Ishikawa (cell line): ENCODE measurements around the gene ZRANB3.

Experiments used
- CREB1 ChIP-seq: IDR thresholded peaks from 2 replicates; pipeline ENCODE4 v1.6.1; 2012; ENCODE audit warnings: low read depth
- EP300 ChIP-seq: IDR thresholded peaks from 2 replicates; pipeline ENCODE4 v1.6.1; 2012; ENCODE audit warnings: borderline replicate concordance
- MAX ChIP-seq: IDR thresholded peaks from 2 replicates; pipeline ENCODE4 v1.6.1; 2012
- RAD21 ChIP-seq: IDR thresholded peaks from 2 replicates; pipeline ENCODE4 v1.6.1; 2012; ENCODE audit warnings: low read depth
- YY1 ChIP-seq: IDR thresholded peaks from 2 replicates; pipeline ENCODE4 v1.6.1; 2012; ENCODE audit warnings: low read depth
- TF ChIP-seq, protein P1 (sequence below): IDR thresholded peaks from 2 replicates; pipeline ENCODE4 v1.6.1; 2012

DNA sequence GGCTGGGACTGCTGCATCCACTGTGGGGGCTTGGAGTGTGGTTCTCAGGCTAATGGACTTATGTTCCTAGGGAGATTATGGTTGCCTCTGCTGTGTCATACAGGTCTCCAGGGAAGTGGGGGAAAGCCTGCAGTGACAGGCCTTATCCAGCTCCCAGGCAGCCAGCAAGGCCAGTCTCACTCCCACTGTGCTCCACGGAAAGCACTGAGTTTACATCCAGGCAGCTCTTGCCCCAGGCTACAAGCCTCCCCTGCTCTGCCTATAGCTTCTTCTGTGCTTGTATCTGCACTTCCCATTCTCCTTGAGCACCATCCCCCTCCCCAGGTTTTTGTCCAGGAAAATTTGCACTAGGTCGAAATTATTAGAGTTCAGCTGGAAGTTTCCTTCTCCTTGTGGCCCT, 231.9 kb downstream of the ZRANB3 start:
- TF ChIP-seq CREB1 (no peak), RAD21 (no peak), EP300 (no peak), MAX (no peak), YY1 (no peak)
- TF ChIP-seq, protein P1, sequence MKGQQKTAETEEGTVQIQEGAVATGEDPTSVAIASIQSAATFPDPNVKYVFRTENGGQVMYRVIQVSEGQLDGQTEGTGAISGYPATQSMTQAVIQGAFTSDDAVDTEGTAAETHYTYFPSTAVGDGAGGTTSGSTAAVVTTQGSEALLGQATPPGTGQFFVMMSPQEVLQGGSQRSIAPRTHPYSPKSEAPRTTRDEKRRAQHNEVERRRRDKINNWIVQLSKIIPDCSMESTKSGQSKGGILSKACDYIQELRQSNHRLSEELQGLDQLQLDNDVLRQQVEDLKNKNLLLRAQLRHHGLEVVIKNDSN, result no peak
